NOMO-1 (cell line): ENCODE measurements around the gene DMRTB1.
"Not testable (repeated sequence)": the region's sequence is repeated elsewhere in the genome, so short reads cannot be mapped to it uniquely, and the experiment has no call there.

Experiments
- DNase-seq, 2 experiments: peaks; one replicate each; lab custom pipeline; 2025; ENCODE audit not compliant: unreplicated experiment in 2 of 2; lab: John Stamatoyannopoulos, UW

Gene DMRTB1

DNA sequence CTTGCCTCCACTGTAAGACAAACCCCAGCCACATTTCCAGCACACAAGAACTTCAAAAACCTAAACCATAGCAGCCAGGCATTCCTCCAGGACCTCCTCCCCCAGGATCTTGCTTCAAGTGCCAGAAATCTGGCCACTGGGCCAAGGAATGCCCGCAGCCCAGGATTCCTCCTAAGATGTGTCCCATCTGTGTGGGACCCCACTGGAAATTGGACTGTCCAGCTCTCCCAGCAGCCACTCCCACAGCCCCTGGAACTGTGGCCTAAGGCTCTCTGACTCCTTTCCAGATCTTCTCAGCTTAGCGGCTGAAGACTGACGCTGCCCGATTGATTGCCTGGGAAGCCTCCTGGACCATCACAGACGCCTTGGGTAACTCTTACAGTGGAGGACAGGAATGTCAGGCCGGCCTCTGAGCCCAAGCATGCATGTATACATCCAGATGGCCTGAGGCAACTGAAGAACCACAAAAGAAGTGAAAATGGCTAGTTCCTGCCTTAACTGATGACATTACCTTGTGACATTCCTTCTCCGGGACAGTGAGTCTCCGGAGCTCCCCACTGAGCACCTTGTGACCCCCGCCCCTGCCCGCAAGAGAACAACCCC is 24.7 kb upstream of the DMRTB1 start:
- not testable (repeated sequence) for DNase-seq

DNA sequence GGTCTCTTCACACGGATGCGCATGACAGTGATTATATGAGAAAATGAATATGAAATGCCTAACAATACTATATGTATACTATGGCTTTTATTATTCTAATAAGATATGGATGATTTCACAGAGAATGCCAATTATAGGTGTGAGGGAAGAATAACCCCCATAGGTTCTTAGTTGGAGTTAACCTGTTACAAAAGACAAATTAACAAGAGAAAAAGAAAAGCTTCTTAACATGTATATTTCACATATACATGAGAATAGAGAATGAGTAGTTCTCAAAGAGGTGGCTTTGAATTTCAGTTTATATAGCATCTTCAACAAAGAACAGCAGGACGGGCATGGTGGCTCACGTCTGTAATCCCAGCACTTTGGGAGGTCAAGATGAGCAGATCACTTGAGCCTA is 24.0 kb upstream of the DMRTB1 start:
- DNase-seq, result no peak

DNA sequence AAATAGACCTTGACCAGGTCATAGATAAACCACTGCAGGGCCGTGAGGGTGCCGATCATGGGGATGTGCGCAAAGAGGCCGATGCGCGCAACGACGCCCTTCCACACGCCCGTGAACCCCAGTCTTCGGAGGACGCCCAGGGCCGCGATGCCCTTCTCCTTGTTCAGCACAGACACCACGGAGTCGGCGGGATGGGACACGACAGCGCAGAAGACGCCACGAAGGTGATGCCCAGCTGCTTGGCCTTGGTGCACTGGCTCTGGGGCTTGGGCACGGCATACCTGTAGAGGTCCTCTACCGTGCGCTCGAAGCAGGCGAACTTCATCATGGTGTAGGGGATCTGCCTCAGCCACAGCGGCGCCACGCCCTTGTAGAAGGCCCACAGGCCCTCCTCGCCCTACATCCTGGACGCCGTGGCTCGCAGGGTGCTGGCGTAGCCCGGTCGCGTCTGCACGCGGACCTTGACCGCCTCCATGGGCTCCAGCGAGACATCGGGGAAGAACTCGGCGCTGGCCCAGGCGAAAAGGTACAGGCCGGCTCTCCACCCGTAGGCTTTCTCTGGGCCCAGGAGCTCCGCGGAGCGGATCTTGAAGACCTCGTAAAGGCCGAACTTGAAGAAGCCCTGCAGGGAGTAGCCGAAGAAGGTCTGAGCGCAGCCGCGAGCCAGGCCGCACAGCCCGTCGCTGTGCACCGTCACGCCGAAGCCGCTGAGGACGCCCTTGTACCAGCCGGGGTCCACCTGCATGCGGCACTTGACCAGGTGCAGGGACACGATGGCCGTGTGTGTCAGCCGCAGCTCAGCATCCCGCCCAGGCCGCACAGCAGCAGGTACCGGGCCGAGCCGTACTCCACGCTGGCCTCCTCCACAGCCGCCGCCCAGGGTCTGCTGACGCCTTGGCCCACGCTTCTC is 20.5 kb upstream of the DMRTB1 start:
- no peak for DNase-seq

DNA sequence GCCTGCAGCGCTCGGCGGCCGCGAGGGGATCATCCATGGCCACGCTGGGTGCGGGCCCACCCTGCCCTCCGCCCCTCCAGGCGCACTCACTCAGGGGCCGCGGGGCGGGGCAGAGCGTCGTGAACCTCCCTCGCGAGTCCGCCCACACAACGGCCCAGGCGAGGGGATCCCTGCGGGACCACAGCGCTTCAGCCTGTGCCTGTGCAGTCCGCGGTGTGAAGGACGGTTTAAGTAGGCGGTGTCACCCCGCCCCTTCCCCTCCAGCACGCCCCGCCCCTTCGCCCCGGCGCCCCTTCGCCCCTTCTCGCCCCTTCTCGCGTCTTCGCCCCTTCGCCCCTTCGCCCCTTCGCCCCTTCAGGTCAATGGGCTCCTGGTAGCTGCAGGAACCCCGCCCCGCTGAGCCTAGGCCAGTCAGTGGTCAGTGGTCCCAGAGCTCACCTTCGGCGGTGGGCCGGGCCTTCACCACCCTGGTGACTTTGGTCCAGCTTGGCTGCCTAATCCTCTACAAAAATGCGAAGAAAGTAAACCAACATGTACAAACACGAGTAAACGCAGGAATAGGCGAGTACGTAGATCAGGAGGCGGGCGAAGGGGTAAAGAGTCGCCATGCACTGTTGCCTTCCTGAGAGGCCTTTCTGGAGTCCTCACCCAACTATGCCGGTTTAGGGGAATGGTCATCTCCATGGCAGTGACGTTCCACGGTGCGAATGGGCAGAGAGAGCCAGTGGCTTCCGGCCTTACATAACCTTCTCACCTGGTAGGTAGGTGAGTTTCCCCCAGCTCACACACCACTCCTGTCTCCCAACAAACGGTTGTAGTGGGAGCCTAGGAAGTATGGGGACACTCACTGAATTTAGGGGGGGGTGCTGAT is 19.6 kb upstream of the DMRTB1 start:
- no peak for DNase-seq

DNA sequence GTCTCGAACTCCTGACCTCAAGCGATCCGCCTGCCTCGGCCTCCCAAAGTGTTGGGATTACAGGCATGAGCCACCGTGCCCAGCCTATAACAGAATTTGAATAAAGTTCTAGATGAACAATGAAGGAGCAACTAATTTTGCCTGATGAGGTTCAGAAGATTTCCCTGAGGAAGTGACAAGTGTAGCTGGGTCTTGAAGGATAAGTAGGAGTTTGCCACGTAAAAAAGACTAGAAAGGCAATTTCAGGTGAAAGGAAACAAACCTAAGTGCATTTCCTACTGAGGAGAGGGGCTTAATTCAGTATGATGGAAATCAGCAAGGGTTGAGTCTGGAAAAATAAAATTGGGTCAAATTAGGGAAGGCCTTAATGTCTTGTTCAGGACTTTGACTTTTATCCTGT is 18.6 kb upstream of the DMRTB1 start:
- no peak for DNase-seq

DNA sequence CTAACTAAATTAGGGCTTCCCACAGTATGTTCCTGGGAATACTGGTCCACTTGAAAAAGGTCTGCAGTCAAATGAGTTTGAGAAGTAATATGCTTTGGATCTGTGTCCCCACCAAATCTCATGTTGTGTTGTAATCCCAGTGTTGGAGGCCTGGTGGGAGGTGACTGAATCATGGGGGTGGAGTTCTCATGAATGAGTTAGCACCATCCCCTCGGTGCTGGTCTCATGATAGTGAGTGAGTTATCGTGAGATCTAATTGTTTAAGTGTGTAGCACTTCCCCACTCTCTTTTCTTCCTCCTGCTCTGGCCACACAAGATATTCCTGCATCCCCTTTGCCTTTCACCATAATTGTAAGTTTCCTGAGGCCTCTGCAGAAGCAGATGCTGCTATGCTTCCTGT is 16.9 kb upstream of the DMRTB1 start:
- DNase-seq, result no peak

DNA sequence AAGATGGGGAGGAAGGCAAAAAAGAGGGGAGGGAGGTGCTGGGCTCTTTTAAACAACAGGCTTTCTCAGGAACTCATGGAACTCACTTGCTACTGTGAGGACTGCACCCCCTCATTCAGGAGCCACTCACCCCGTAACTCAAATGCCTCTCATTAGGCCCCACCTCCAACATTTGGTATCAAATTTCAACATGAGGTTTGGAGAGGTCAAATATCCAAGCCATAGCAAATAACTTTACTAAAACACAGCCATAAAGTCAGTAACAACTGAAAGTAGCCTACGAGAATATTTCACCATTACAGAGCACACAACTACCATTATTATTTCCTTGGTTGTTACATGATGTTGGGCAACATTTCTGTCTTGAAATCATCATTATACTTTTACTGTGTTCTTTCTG is 13.1 kb upstream of the DMRTB1 start:
- DNase-seq, result no peak

DNA sequence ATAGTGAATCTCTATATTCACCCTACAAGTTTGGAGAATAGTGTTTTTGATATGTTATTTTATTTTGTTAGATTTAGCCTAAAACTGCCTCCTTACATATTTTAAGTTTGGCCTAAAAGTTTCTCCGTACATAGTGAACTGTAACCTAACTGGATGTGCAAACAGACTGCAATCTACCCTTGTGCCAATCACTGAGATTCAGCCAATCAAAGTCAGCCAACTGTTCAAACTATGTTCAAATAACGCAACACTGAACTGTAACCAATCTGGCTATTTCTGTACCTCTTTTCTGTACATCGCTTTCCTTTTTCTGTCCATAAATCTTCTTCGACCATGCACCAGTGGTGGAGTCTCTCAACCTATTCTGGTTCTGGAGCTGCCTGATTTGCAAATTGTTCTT is 11.8 kb upstream of the DMRTB1 start:
- no peak for DNase-seq

DNA sequence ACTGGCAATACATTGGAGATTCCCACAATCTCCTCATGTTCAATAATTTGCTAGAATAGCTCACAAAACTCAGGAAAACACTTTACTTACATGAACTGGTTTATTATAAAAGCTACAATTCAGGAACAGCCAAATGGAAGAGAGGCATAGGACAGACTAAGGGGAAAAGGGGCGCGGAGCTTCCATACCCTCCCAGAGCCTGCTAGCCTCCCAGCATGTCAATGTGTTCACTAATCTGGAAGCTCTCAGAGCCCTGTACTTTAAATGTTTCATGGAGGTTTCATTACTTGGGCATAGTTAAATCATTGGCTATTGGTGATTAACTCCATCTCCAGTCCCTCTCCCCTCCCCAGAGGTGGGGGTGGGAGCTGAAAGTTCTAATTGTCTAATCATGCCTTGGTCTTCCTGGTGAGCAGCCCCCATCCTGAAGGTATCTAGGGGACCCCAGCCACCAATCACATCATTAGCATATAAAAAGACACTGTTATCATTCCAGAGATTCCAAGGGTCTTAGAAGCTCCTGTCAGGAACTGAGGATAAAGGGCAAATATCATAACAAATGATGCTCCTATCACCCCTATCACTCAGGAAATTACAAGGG is 10.9 kb upstream of the DMRTB1 start:
- DNase-seq, result no peak

DNA sequence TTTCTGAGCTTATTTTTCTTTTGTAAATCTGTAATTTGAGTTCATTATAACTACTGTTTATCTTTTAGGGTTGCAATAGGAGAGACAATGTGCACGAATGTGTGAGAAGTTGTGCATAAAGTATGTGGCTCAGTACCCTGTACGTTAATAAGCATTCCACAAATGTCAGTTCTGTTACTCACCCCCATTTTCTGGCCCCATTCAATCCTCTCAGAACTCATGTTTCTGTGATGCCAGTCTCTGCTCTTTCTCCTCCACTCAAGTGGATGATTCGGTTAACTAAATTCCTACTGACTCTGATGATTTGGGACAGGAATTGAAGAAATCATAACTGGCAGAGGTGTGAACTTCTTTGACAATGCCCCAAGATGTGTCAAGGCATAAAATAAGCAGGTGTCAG is 10.2 kb upstream of the DMRTB1 start:
- no peak for DNase-seq

DNA sequence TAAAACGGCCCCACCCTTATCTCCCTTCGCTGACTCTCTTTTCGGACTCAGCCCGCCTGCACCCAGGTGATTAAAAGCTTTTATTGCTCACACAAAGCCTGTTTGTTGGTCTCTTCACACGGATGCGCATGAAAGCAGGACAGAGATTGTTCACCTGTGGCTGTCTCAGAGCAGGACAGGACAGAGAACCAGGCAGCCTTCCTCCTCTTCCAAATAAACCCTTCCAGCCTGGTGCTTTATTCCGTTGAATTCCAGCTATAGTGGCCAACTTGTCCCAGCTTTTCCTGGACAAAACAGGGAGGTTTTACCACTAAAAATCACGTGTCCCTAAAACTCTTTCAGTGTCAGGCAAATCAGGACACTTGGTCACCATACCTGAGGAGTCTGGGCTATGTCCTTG is 9.5 kb upstream of the DMRTB1 start:
- DNase-seq, result no peak

DNA sequence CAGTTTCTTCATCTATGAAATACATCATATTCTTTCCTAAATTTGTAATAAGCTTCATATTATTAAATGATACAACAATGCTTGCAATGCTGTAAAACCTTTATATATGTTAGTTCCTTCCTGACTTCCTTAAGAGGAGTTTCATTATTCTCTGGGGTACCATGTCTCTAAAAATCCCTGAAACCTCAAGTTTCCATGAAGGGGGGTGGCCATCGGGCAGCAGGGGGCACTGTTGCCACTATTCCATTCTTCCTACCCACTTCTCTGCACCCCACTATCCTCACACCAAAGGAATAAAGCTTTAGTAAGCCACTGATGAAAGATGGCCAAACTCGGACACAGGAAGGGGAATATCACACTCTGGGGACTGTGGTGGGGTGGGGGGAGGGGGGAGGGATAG is 9.0 kb upstream of the DMRTB1 start:
- DNase-seq, result no peak

DNA sequence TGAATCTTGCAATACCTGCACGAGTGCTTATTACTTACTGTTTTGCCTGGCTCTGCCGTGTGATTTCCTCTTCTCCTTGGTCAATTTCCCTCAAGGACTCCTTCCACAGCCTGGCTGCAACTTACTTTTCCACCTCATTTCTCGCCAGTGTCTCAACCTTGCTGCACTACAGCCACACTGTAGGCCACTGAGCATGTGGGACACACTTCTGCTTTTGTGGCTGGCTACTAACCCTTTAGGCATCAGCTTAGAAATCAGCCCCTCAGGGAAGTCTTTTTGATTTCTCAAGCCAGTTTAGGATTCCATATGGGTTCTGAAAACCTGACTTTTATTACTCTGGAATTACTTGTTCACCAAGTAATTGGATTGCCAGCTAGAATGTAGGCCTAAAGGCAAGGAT is 5.2 kb upstream of the DMRTB1 start:
- DNase-seq, result peak; percentile 8 to 57

DNA sequence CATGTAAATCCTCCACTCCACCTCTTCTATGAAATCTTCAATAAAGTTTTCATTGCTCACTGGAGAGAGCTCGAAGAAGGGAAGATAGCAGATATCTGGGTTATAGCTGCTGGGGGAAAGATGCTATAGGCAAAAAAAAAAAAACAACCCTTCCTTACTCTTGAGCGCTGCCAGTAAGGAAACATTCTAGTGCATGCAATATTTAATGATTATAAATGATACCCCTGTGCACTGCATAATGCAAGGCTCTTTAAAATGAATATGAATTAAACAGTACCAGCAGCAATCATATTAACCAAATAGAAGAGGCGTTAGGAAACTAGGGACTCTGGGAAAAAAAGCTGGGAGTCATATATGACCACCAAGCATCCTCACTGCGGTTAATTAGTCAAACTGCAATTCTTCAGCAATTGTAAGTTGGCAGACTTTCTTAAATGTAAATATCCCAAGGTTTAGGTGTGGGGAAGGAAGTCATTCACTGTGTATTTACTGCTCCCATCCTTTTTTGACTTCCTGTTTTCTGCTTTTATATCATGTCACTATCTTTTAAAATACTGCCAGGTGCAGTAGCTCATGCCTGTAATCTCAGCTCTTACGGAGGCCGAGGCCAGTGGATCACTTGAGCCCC is 3.7 kb upstream of the DMRTB1 start:
- no peak for DNase-seq

DNA sequence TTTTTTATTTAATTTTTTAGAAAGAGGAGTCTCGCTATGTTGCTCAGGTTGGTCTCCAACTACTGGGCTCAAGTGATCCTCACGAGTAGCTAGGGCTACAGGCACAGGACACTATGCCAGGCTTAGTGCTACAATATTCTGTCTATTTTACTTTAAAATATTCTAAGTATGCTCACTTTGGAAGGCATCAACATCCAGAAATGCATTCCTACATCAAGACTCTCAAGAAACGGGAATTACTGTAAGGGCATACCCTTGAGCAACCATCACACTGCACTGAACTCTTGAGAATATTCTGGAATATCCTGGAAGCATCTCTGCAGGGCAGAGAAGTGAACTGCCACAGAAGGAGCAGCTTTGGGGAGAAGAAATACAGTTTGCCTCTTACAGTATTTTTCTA is 565 bp upstream of the DMRTB1 start:
- no peak for DNase-seq

DNA sequence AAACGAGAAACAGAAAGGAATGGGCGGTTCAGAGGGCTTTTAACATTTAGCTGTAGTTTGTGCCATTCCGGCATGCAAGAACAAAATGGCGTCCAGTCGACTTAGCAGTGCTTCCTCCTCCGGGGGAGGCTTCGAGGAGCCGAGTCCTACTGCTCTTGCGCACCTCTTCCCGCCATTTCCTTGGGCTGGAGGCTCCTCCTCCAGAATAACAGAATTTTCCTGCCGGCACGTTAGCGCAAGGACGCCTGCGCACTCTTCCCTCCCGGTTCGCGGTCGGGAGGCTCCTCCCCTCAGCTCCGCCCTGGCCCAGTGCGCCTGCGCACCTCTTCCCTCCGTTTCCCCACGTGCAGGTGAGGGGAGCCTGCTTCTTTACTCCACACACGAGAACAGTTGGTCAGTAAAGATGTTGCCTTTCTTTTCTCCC is 1.0 kb downstream of the DMRTB1 start:
- no peak for DNase-seq

DNA sequence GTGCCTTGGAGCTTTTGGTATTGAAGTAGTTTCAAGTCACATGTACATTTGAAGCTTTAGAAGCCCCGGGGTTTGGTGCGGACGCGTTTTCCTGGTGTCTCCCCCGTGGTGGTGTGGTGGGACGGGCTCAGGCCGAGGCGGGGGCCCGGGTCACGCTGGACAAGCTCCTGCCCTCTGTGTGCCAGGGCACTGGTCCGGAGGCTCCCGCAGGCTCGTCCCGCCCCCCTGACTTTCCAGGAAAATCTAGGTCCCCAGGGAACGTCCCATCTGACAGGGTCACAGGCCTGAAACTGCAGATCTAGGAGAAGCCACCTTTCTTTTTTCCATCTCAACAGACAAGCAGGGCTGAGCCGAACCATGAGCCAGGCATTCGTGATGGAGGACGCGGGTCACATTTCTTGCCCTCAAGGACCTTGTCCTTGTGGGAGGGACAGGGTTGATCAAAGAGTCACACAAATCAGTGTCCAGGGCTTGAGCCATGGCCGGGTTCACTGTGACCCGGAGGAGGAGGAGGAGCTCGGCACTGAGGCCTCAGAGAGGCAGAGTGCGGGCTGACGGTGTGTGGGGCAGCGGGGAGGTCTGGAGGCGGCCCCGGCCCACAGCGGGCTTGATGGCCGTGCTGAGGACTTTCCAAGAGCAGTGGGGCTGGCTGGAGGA is 1.6 kb downstream of the DMRTB1 start:
- no peak for DNase-seq

DNA sequence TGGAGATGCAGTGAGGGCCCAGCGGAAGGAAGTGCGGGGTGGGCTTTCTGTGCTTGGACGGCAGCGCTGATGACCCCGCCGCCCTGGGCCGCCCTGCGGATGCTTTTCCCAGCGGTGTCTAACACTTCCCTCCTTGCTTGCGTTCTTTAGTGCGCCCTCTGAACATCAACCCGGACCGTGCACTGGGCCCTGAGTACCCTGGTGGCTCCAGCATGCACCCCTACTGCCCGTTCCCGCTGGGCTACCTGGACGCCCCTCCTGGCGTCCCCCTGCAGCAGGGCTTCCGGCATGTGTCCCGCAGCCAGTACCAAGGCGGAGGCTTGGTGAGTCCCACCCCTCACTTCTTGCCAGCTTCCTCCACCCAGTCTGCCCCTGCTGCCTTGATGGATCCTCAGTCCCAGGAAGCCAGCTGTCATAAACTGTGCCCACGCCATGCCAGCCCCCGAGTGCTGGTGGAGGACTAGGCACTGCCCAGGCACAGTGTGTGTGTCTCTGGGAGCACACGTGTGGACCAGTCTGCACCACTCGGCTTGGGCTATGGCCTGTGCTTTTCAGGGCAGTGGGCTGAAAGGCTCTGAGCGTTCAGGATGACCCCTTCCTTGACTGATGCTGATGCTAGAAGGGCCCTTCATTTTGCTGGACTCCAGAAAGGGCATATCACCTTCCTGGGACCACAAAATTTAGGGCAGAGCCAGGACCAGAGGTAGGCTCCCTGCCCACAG is 2.3 kb downstream of the DMRTB1 start:
- no peak for DNase-seq

DNA sequence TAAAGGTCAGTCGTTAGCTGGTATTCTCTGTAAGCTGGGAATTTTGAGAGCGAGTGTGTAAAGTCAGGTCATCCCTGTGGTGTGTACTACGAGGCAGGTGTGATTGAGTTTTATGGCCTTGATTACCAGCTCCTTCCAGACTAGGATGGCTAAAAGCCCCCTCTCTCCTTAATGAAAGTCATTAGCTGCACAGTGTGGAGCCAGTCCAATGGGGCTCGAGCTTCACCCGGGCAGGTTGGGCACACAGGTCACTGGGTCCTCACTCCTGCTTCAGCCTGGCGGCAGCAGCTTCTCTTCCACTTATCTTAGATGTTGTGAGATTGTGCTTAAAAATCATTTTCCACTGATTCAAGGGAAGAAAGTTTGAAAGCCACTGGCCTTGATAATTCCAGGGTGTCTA is 3.0 kb downstream of the DMRTB1 start:
- no peak for DNase-seq
